ENCODE measurements around the gene SNCAIP. TPM values are rescaled to one million over a fixed set of nuclear protein-coding genes. Genes with fewer than 3 reads are reported as not detected.

SNCAIP gene
- total RNA-seq, 1 experiment from 2014 or later, result 0.21 TPM

GRCh38 chr5:122273696-122274095, 38.3 kb upstream of the SNCAIP start:
- Mint-ChIP-seq H3K36me3 (ENCODE audit: insufficient read depth, unreplicated experiment) (no peaks in the 10 kb centered on the region), H3K9me3 (ENCODE audit: unreplicated experiment) (no peaks in the 10 kb centered on the region), H3K27ac (ENCODE audit: low read depth, unreplicated experiment) (no peak overlapping the region), H3K4me1 (ENCODE audit: insufficient read depth, unreplicated experiment) (no peaks in the 10 kb centered on the region), H3K4me3 (ENCODE audit: unreplicated experiment) (no peak overlapping the region), H3K27me3 (ENCODE audit: insufficient read depth, unreplicated experiment) (no peaks in the 10 kb centered on the region)
- no peak for TF ChIP-seq CTCF (IDR thresholded peaks at IDR 0.05; ENCODE audit: unreplicated experiment)
- BruUV-seq (replicated peaks), result no TSS peak
- ChIA-PET POLR2A (interaction anchor here (0.6 to 1.3 kb wide), 4 partner anchors 14 to 52 kb away, joined by 3 to 4 read pairs (median 3); no protein-coding TSS in a partner anchor), CTCF (interaction anchor here (1.1 to 2.2 kb wide), 2 partner anchors 76 to 78 kb away, joined by 3 to 11 read pairs; no protein-coding TSS in a partner anchor)
- intact Hi-C loops (cut with micrococcal nuclease), result no loop called here
- no peak for DNase-seq (ENCODE audit: unreplicated experiment)

GRCh38 chr5:122283592-122283991, 28.4 kb upstream of the SNCAIP start:
- Mint-ChIP-seq H3K27ac (ENCODE audit: low read depth, unreplicated experiment) (no peak overlapping the region), H3K36me3 (ENCODE audit: insufficient read depth, unreplicated experiment) (no peaks in the 10 kb centered on the region), H3K4me1 (ENCODE audit: insufficient read depth, unreplicated experiment) (no peaks in the 10 kb centered on the region), H3K4me3 (ENCODE audit: unreplicated experiment) (no peak overlapping the region), H3K27me3 (ENCODE audit: insufficient read depth, unreplicated experiment) (no peaks in the 10 kb centered on the region), H3K9me3 (ENCODE audit: unreplicated experiment) (peaks cover 7% of the 10 kb centered on the region)
- DNase-seq (ENCODE audit: unreplicated experiment), result no peak
- ChIA-PET POLR2A (interaction anchor here (0.6 to 1.2 kb wide), 2 partner anchors 20 to 798 kb away, joined by 3 to 4 read pairs; no protein-coding TSS in a partner anchor), CTCF (interaction anchor here (2.6 kb wide), 1 partner anchor 90 kb away, joined by 7 read pairs; no protein-coding TSS in a partner anchor)
- no peak for TF ChIP-seq CTCF (IDR thresholded peaks at IDR 0.05; ENCODE audit: unreplicated experiment)
- no TSS peak for BruUV-seq (replicated peaks)
- intact Hi-C loops (cut with micrococcal nuclease), result no loop called here

- ChIA-PET POLR2A (interaction anchor here (0.7 to 0.9 kb wide), 3 partner anchors 9 to 83 kb away, joined by 3 to 4 read pairs (median 3); no protein-coding TSS in a partner anchor), CTCF (interaction anchor here (0.7 kb wide), 1 partner anchor 91 kb away, joined by 4 read pairs; no protein-coding TSS in a partner anchor)
- TF ChIP-seq CTCF (IDR thresholded peaks at IDR 0.05; ENCODE audit: unreplicated experiment), result no peak
- no TSS peak for BruUV-seq (replicated peaks)
- H3K9me3 Mint-ChIP-seq (ENCODE audit: unreplicated experiment), result peaks cover 7% of the 10 kb centered on the region
- no peak for DNase-seq (ENCODE audit: unreplicated experiment)
- no peak overlapping the region for H3K27ac Mint-ChIP-seq (ENCODE audit: low read depth, unreplicated experiment)
- H3K36me3 Mint-ChIP-seq (ENCODE audit: insufficient read depth, unreplicated experiment), result no peaks in the 10 kb centered on the region
- no peaks in the 10 kb centered on the region for H3K27me3 Mint-ChIP-seq (ENCODE audit: insufficient read depth, unreplicated experiment)
- peaks cover 8% of the 10 kb centered on the region for H3K4me1 Mint-ChIP-seq (ENCODE audit: insufficient read depth, unreplicated experiment)
- no peak overlapping the region for H3K4me3 Mint-ChIP-seq (ENCODE audit: unreplicated experiment)
- intact Hi-C loops (cut with micrococcal nuclease), result no loop called here
Observed at GRCh38 chr5:122286541-122286940, 25.5 kb upstream of the SNCAIP start.

- Mint-ChIP-seq H3K9me3 (ENCODE audit: unreplicated experiment) (peaks cover 7% of the 10 kb centered on the region), H3K27ac (ENCODE audit: low read depth, unreplicated experiment) (no peak overlapping the region), H3K4me1 (ENCODE audit: insufficient read depth, unreplicated experiment) (peaks cover 13% of the 10 kb centered on the region), H3K27me3 (ENCODE audit: insufficient read depth, unreplicated experiment) (no peaks in the 10 kb centered on the region), H3K4me3 (ENCODE audit: unreplicated experiment) (no peak overlapping the region), H3K36me3 (ENCODE audit: insufficient read depth, unreplicated experiment) (no peaks in the 10 kb centered on the region)
- intact Hi-C loops (cut with micrococcal nuclease), result no loop called here
- no TSS peak for BruUV-seq (replicated peaks)
- CTCF ChIA-PET, result interaction anchor here (0.6 kb wide), 1 partner anchor 9 kb away, joined by 4 read pairs; no protein-coding TSS in a partner anchor
- POLR2A ChIA-PET, result interaction anchor here (0.9 kb wide), 1 partner anchor 9 kb away, joined by 3 read pairs; no protein-coding TSS in a partner anchor
- DNase-seq (ENCODE audit: unreplicated experiment), result no peak
- no peak for TF ChIP-seq CTCF (IDR thresholded peaks at IDR 0.05; ENCODE audit: unreplicated experiment)
Observed at GRCh38 chr5:122287101-122287500, 24.9 kb upstream of the SNCAIP start.
